Left colon (tissue), 2 donors: ENCODE measurements around the gene RAD51C. TPM values are rescaled to one million over a fixed set of nuclear protein-coding genes. Genes with fewer than 3 reads are reported as not detected.
"Not testable (repeated sequence)": the region's sequence is repeated elsewhere in the genome, so short reads cannot be mapped to it uniquely, and the experiment has no call there.

Source experiments
- ATAC-seq: fragments of 200-7000 bp; cut with Tn5 transposase; one replicate; pipeline ENCODE4 v1.9.1; 2020; ENCODE audit warnings: mild to moderate bottlenecking, moderate library complexity
- DNase-seq, 2 donors: peaks; one replicate each; pipeline ENCODE4 v3.0.0-alpha.2; 2020
- intact Hi-C, 2 donors: fragments of 100-400 bp; cut with DNase I in 1 of 2; cut with micrococcal nuclease in 1 of 2; formaldehyde crosslinking; loops; one replicate each; pipeline versions ENCODE4 v1.11.2 to v1.14.0; 2022; cut with DNase I, micrococcal nuclease
- total RNA-seq, 2 donors: library from RNA; stranded (reverse); fragmentation: NEBNext Ultra II Directional; extraction: Animal tissue kit (Norgen Biotek cat#: 25700); gene quantifications; one replicate each; pipeline ENCODE4 v1.2.1, GENCODE V29; 2021
- donor health status: DM: no; HTN: no; CAD: no.
- donor health status: DM: yes; HTN: yes; CAD: no.

RAD51C gene
- total RNA-seq, 2 donors from 2014 or later, result 7.6 to 8.1 TPM

DNA sequence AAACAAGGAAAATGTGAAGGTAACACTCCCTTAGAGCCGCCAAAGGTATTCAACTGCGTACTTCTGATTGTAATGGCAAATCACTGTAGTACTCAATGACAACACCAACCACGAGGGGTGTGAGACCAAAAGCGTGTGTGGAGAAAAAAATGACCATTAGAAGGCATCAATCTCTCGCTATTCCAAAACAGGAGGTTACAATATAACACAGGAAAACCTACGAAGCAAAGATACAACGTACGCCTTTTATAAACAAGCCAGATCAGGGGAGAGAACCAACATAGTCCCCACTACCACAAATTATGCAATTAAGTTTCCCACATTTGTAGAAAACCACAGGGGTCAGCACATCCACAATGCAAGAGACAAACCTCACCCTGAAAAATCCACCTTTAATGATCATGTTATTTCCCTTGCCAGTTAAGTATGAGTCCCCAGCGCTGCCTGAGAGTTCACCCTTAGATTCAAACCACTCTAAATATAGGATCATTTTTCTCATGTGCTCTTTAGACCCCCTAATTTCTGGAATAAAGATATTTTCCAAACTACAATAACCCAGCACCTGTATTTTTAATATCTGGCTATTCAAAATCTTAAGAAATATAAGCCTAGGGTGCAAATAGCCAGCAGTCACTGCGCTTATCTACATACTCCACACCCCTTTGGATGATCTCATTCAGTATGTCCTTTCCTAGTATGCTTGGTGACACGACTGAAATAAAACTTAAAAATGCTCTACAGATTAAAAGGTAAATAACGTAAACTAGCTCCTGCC, 13.0 kb upstream of the RAD51C start:
- intact Hi-C loops, result no loop called here
- DNase-seq (no peak), ATAC-seq (no peak)

DNA sequence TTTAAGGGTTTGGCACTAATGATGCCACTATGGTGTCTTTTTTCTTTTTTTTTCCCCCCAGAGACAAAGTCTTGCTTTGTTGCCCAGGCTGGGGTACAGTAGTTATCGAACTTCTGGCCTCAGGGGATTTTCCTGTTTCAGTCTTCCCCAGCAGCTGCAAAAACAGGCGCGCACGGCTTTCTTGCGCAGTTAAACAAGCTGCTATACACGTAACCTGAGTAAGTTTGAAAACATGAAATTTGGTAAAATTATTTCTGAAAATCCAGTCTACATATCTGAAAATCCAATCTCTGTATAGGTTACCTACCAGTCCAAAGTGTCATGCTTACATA, 12.4 kb upstream of the RAD51C start:
- intact Hi-C loops, result no loop called here

GRCh38 chr17:58684003-58684402, 8.4 kb upstream of the RAD51C start:
- intact Hi-C loops, result no loop called here
- no peak for ATAC-seq
- DNase-seq, result no peak

More for the DNA sequence above, 12.4 kb upstream of the RAD51C start:
- ATAC-seq (no peak), DNase-seq (no peak)

DNA sequence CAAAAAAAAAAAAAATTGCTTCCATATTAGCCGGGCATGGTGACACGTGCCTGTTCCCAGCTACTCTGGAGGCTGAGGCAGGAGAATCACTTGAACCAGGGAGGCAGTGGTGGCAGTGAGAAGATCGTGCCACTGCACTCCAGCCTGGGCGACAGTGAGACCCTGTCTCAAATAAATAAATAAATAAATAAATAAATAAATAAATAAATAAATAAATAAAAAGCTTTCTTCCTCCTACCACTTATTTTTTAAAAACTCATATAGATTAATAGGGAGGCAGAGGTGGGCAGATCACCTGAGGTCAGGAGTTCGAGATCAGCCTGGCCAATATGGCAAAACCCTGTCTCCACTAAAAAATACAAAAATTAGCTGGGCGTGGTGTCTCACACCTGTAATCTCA, 7.9 kb upstream of the RAD51C start:
- intact Hi-C loops, ATAC-seq, DNase-seq: not testable (repeated sequence)

GRCh38 chr17:58686980-58687379, 5.4 kb upstream of the RAD51C start:
- DNase-seq (no peak), ATAC-seq (no peak)
- intact Hi-C loops, result no loop called here

DNA sequence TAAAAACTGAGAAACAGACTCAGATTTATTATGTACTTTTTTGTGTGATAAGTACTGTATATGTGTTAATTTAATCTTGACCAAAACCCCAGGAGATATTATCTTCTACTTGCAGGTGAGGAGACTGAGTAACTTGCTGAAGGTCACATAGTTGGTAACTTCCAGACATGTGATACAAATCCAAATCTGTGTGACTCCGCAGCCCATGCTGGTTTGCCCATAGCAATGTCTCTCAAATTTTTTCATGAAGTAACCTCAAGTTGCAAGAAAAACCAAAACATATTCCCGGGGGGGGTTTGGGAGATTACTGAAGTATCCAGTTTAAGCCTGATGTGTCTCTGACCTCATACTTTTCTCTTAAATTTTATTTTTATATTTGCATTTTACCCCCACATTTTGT, 3.9 kb upstream of the RAD51C start:
- intact Hi-C loops, result no loop called here
- no peak for DNase-seq
- ATAC-seq, result no peak

DNA sequence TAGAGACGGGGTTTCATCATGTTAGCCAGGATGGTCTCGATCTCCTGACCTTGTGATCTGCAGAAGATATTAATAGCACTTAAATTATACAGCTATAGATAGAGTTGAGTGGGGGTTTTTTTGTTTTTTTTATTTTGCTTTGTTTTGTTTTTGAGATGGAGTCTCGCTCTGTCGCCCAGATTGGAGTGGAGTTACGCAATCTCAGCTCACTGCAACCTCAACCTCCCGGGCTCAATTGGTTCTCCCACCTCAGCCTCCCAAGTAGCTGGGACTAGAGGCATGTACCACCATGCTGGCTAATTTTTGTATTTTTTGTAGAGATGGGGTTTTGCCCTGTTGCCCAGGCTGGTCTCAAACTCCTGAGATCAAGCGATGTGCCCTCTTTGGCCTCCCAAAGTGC, 2.4 kb upstream of the RAD51C start:
- not testable (repeated sequence) for DNase-seq, ATAC-seq
- intact Hi-C loops, result loop anchor here in 1 of 2 donors (10.0 kb wide), 1 partner anchor 175 kb away; the partner anchor contains the start of gene MTMR4

DNA sequence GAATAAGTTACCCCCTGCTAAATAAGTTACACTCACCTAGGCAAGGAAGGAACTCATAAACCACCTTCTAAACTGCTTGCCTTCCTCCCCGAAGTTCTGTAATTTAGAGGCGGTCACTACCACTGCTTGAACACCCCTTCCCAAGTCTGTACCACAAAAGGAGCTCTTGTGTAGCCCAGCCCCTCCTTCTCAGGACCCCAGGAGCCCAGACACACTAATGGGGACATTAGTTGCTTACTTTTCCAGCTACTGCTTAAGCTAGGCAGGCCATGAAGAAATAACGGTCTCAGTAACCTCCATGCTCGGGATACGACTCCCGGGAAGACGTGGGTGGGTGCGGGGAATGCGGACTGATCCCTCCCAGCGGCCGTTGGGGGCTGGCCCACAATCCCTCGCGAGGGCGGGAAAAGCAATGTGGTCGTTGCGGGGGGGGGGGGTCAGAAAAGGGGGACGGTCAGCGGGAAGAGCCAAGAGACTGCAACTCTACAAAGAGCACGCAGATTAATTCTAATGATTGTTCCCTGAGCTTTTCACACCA, 632 bp upstream of the RAD51C start, which contains the start of gene TEX14:
TSS of gene TEX14 (minus strand) at position 345 of the 538 bp plus-strand sequence. CDS start 40,044 bp downstream, outside the sequence.
- peak in 1 of 2 donors; percentile 12 for DNase-seq
- ATAC-seq, result no peak
- intact Hi-C loops, result loop anchor here in 1 of 2 donors (10.0 kb wide), 1 partner anchor 177 kb away; the partner anchor contains the start of gene MTMR4

- DNase-seq (no peak), ATAC-seq (no peak)
- intact Hi-C loops, result loop anchor here in 1 of 2 donors (10.0 kb wide), 1 partner anchor 178 kb away; the partner anchor contains the start of gene MTMR4
These were observed 806 bp downstream of the RAD51C start for GRCh38 chr17:58693208-58693607.

DNA sequence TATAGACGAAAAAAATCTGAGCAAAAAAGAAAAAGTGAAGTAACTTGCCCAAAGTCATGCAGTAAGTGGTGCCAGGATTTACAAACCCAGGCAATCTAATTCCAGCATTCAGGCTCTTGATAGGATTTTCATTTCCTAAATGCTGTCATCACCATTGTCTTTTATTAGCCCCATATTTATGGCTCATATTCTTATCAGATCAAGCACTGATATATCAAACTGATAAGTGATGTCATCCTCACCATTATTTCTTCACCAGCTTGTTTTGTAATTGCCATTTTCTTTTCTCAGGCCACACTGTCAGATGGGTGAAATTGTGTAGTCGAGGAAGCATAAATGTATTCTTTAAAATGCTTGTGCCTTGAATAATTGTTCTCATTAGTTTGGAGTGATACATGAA, 1.3 kb downstream of the RAD51C start:
- intact Hi-C loops, result loop anchor here in 1 of 2 donors (10.0 kb wide), 1 partner anchor 179 kb away; the partner anchor contains the start of gene MTMR4
- DNase-seq (no peak), ATAC-seq (no peak)

- intact Hi-C loops, result loop anchor here in 1 of 2 donors (10.0 kb wide), 1 partner anchor 180 kb away; the partner anchor contains the start of gene MTMR4
- no peak for DNase-seq
- no peak for ATAC-seq
These were observed 1.9 kb downstream of the RAD51C start for GRCh38 chr17:58694302-58694701.

DNA sequence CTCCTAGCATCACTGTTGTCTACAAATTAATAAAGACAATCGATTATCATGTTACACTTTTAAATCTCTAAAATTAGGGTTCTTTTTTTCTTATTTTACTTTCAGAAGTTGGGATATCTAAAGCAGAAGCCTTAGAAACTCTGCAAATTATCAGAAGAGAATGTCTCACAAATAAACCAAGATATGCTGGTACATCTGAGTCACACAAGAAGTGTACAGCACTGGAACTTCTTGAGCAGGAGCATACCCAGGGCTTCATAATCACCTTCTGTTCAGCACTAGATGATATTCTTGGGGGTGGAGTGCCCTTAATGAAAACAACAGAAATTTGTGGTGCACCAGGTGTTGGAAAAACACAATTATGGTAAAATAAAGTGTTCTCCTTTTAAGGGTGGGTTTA, 2.4 kb downstream of the RAD51C start:
- intact Hi-C loops, result loop anchor here in 1 of 2 donors (10.0 kb wide), 1 partner anchor 180 kb away; the partner anchor contains the start of gene MTMR4
- DNase-seq (no peak), ATAC-seq (no peak)

- DNase-seq (no peak), ATAC-seq (no peak)
- intact Hi-C loops, result loop anchor here in 1 of 2 donors (10.0 kb wide), 1 partner anchor 185 kb away; the partner anchor contains the start of gene MTMR4
These were observed 7.4 kb downstream of the RAD51C start for GRCh38 chr17:58699771-58700170.

- intact Hi-C loops, result no loop called here
- DNase-seq, result no peak
- ATAC-seq, result no peak
These were observed 9.7 kb downstream of the RAD51C start for GRCh38 chr17:58702045-58702476.

DNA sequence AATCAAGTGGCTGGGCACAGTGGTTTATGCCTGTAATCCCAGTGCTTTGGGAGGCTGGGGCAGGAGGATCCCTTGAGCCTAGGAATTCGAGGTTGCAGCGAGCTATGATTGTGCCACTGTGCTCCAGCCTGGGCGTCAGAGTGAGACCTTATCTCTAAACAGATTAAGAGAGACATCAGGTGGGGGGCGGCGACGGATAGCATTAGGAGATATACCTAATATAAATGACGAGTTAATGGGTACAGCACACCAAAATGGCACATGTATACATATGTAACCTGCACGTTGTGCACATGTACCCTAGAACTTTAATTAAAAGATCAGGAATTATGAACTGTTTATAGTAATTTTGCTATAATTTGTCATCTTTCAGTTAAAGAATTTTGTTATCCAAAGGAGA, 10.3 kb downstream of the RAD51C start:
- intact Hi-C loops, result no loop called here
- ATAC-seq (no peak), DNase-seq (no peak)

DNA sequence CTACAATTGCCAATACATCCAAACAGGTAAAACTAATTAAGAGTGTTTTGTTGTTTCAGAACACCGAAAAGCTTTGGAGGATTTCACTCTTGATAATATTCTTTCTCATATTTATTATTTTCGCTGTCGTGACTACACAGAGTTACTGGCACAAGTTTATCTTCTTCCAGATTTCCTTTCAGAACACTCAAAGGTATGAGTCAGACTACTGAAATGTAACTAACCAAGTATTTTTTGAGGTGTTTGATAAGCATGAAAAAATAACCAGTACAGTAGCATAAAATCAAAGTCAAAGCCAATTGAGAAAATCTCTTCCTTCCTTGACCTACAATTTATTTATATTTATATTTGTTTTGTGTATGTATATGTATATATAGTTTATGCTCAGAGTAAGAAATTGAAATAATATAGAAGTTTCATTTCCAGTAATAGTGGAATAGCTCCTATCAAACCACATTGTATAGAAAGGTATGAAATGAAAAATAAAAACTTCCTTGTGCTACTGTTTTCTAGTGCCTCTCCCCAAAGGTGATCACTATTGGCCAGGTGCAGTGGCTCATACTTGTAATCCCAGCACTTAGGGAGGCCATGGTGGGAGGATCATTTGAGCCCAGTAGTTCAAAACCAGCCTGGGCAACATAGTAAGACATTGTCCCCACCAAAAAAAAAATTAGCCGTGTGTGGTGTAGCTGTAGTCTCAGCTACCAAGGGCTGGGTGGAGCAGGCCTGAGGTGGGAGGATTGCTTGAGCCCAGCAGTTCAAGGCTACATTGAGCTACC, 10.9 kb downstream of the RAD51C start:
- DNase-seq (no peak), ATAC-seq (no peak)
- intact Hi-C loops, result no loop called here

DNA sequence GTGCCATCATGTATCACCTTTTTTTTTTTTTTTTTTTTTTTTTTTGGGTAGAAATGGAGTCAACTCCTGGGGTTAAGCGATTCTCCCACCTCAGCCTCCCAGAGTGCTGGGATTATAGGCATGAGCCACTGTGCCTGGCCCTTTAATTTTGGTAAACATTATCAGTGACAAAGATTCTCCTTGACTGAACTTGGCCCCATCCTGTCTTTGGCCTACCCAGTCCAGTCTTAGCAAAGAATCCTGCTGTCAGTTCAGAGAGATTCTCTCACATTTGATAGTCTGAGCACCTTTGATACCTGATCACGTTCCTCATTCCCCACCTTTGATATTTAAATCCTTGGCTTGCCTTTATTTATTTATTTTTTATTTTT, 11.5 kb downstream of the RAD51C start:
- intact Hi-C loops, result no loop called here
- ATAC-seq (no peak), DNase-seq (no peak)

GRCh38 chr17:58706351-58707140, 14.1 kb downstream of the RAD51C start:
- DNase-seq (no peak), ATAC-seq (no peak)
- intact Hi-C loops, result no loop called here
